Parathyroid adenoma (tissue), 2 donors: ENCODE data around the gene SLC4A1.
A peak's percentile ranks its signal among the peaks of the same experiment; 100 is the strongest.

Source experiments
- H2AFZ ChIP-seq: fragments of 300-600 bp; sonication (generic); one replicate; pipeline ENCODE4 v1.7.0; 2017; ENCODE audit warnings: antibody characterized with exemption, mild to moderate bottlenecking
- H3K27ac ChIP-seq: fragments of 300-600 bp; sonication (generic); one replicate; pipeline ENCODE4 v1.7.0; 2017
- H3K27me3 ChIP-seq: fragments of 300-600 bp; sonication (generic); one replicate; pipeline ENCODE4 v1.7.0; 2017; ENCODE audit warnings: low read length; ENCODE audit not compliant: control insufficient read depth, insufficient read depth
- H3K36me3 ChIP-seq: fragments of 300-600 bp; sonication (generic); one replicate; pipeline ENCODE4 v1.7.0; 2017; ENCODE audit warnings: low read length; ENCODE audit not compliant: control insufficient read depth, insufficient read depth
- H3K4me1 ChIP-seq: fragments of 300-600 bp; sonication (generic); one replicate; pipeline ENCODE4 v1.7.0; 2017; ENCODE audit warnings: control low read depth
- H3K4me2 ChIP-seq: fragments of 300-600 bp; sonication (generic); one replicate; pipeline ENCODE4 v1.7.0; 2017; ENCODE audit warnings: low read length
- H3K4me3 ChIP-seq: fragments of 300-600 bp; sonication (generic); one replicate; pipeline ENCODE4 v1.7.0; 2017; ENCODE audit warnings: low read depth, low read length
- H3K79me2 ChIP-seq: fragments of 300-600 bp; sonication (generic); one replicate; pipeline ENCODE4 v1.7.0; 2017; ENCODE audit warnings: control low read depth
- H3K9ac ChIP-seq: fragments of 300-600 bp; sonication (generic); one replicate; pipeline ENCODE4 v1.7.0; 2017; ENCODE audit warnings: mild to moderate bottlenecking
- H3K9me3 ChIP-seq: fragments of 300-600 bp; sonication (generic); one replicate; pipeline ENCODE4 v1.7.0; 2017; ENCODE audit warnings: low read length; ENCODE audit not compliant: control insufficient read depth
- CTCF ChIP-seq: fragments of 300-600 bp; sonication (generic); IDR thresholded peaks from one replicate; pipeline ENCODE4 v1.7.0; 2017; ENCODE audit warnings: antibody characterized with exemption, mild to moderate bottlenecking
- donor health status: primary hyperparathyroidism.

The SLC4A1 gene

GRCh38 chr17:44221084-44221861 lies 46.7 kb downstream of the SLC4A1 start:
- Histone ChIP-seq H3K27me3 (no peaks in the 10 kb centered on the region), H3K27ac (peak overlapping the region; percentile 94), H3K4me3 (peak overlapping the region; percentile 96), H3K4me1 (peaks cover 25% of the 10 kb centered on the region), H3K9ac (peak overlapping the region; percentile 73), H3K79me2 (peaks cover 17% of the 10 kb centered on the region), H2AFZ (peak overlapping the region; percentile 82), H3K36me3 (no peaks in the 10 kb centered on the region), H3K4me2 (peak overlapping the region; percentile 100), H3K9me3 (no peaks in the 10 kb centered on the region)
- TF ChIP-seq CTCF = no peak

GRCh38 chr17:44220213-44221083 lies 47.5 kb downstream of the SLC4A1 start:
- H3K27ac ChIP-seq = peak overlapping the region; percentile 94
- H3K4me2 ChIP-seq = peak overlapping the region; percentile 100
- H2AFZ ChIP-seq = peak overlapping the region; percentile 82
- H3K9me3 ChIP-seq = no peaks in the 10 kb centered on the region
- peaks cover 25% of the 10 kb centered on the region for H3K4me1 ChIP-seq
- H3K27me3 ChIP-seq = no peaks in the 10 kb centered on the region
- peak overlapping the region; percentile 88 for H3K9ac ChIP-seq
- peak overlapping the region; percentile 96 for H3K4me3 ChIP-seq
- no peaks in the 10 kb centered on the region for H3K36me3 ChIP-seq
- no peak for TF ChIP-seq CTCF
- H3K79me2 ChIP-seq = peaks cover 24% of the 10 kb centered on the region

GRCh38 chr17:44219616-44220212 lies 48.2 kb downstream of the SLC4A1 start, which contains the start of gene UBTF:
TSS of gene UBTF (minus strand) at chr17:44219675. CDS start at chr17:44218229, 1,446 bp downstream.
- H3K9ac ChIP-seq = peak within 1 kb of the TSS; percentile 88
- H3K27me3 ChIP-seq = no peaks in the 10 kb centered on the region
- H3K4me1 ChIP-seq = peaks cover 25% of the 10 kb centered on the region
- peak within 1 kb of the TSS; percentile 96 for H3K4me3 ChIP-seq
- peak within 1 kb of the TSS; percentile 73 for H2AFZ ChIP-seq
- TF ChIP-seq CTCF = no peak
- peaks cover 26% of the 10 kb centered on the region for H3K79me2 ChIP-seq
- H3K9me3 ChIP-seq = no peaks in the 10 kb centered on the region
- H3K4me2 ChIP-seq = peak within 1 kb of the TSS; percentile 78
- peak within 1 kb of the TSS; percentile 94 for H3K27ac ChIP-seq
- no peaks in the 10 kb centered on the region for H3K36me3 ChIP-seq

- H3K9ac ChIP-seq = no peak overlapping the region
- H3K36me3 ChIP-seq = no peaks in the 10 kb centered on the region
- no peaks in the 10 kb centered on the region for H3K27me3 ChIP-seq
- H3K9me3 ChIP-seq = no peaks in the 10 kb centered on the region
- H3K4me3 ChIP-seq = peak overlapping the region; percentile 73
- peak overlapping the region; percentile 57 for H3K4me2 ChIP-seq
- H3K27ac ChIP-seq = peak overlapping the region; percentile 94
- H2AFZ ChIP-seq = peak overlapping the region; percentile 64
- peaks cover 26% of the 10 kb centered on the region for H3K79me2 ChIP-seq
- peaks cover 25% of the 10 kb centered on the region for H3K4me1 ChIP-seq
- peak; percentile 47 for TF ChIP-seq CTCF
Observed at GRCh38 chr17:44219108-44219615, 48.8 kb downstream of the SLC4A1 start.
